ENCODE measurements around the gene ZNF410.
"Not testable (repeated sequence)": the region's sequence is repeated elsewhere in the genome, so short reads cannot be mapped to it uniquely, and the experiment has no call there.

The ZNF410 gene

GRCh38 chr14:73887694-73888459 is 1.2 kb downstream of the ZNF410 start:
- no peak for DNase-seq

GRCh38 chr14:73888460-73888725 is 1.7 kb downstream of the ZNF410 start:
- DNase-seq = no peak

- DNase-seq = no peak
These were observed 2.3 kb downstream of the ZNF410 start for GRCh38 chr14:73888971-73889370.

- no peak for DNase-seq
These were observed 2.7 kb downstream of the ZNF410 start for GRCh38 chr14:73889376-73889775.

- DNase-seq = not testable (repeated sequence)
These were observed 7.6 kb downstream of the ZNF410 start for GRCh38 chr14:73894180-73894687.

GRCh38 chr14:73895939-73896338 is 9.3 kb downstream of the ZNF410 start:
- DNase-seq = no peak

- DNase-seq = no peak
These were observed 9.9 kb downstream of the ZNF410 start for GRCh38 chr14:73896521-73896920.

- no peak for DNase-seq
These were observed 16.4 kb downstream of the ZNF410 start for GRCh38 chr14:73903028-73903427.

- DNase-seq = no peak
These were observed 23.0 kb downstream of the ZNF410 start for GRCh38 chr14:73909681-73910080.

- no peak for DNase-seq
These were observed 26.6 kb downstream of the ZNF410 start for GRCh38 chr14:73913256-73913655.

GRCh38 chr14:73916324-73916723 is 29.7 kb downstream of the ZNF410 start:
- DNase-seq = no peak

- DNase-seq = not testable (repeated sequence)
These were observed 32.8 kb downstream of the ZNF410 start for GRCh38 chr14:73919457-73919856.

- no peak for DNase-seq
These were observed 37.7 kb downstream of the ZNF410 start for GRCh38 chr14:73924337-73924736.

GRCh38 chr14:73935666-73936065 is 49.0 kb downstream of the ZNF410 start:
- no peak for DNase-seq

GRCh38 chr14:73936548-73936947 is 49.9 kb downstream of the ZNF410 start:
- DNase-seq = no peak

GRCh38 chr14:73937012-73937411 is 50.4 kb downstream of the ZNF410 start:
- DNase-seq = no peak

- no peak for DNase-seq
These were observed 55.5 kb downstream of the ZNF410 start for GRCh38 chr14:73942180-73942579.

GRCh38 chr14:73943083-73943482 is 56.4 kb downstream of the ZNF410 start:
- no peak for DNase-seq

- no peak for DNase-seq
These were observed 57.9 kb downstream of the ZNF410 start for GRCh38 chr14:73944432-73945158.

GRCh38 chr14:73945159-73945670 is 58.6 kb downstream of the ZNF410 start:
- no peak for DNase-seq

GRCh38 chr14:73949752-73950734 is 63.4 kb downstream of the ZNF410 start, which contains the start of the genes COQ6 and FAM161B:
Gene COQ6, plus strand, starts transcription at chr14:73950302. Its CDS starts 31 bp downstream, at chr14:73950333.
Gene FAM161B, minus strand, starts transcription at chr14:73950094. Its CDS starts 68 bp downstream, at chr14:73950026.
- DNase-seq = peak; percentile 51

- no peak for DNase-seq
These were observed 67.1 kb downstream of the ZNF410 start for GRCh38 chr14:73953731-73954130.

- no peak for DNase-seq
These were observed 69.0 kb downstream of the ZNF410 start for GRCh38 chr14:73955674-73956073.
